GM12878 (cell line): ENCODE results near the gene ATRNL1. TPM values are rescaled to one million over a fixed set of nuclear protein-coding genes. Genes with fewer than 3 reads are reported as not detected.

ENCODE experiments used
- ATAC-seq: fragments of 200-7000 bp; cut with Tn5 transposase; 3 replicates; pipeline ENCODE4 v1.9.1; 2020; ENCODE audit warnings: mild to moderate bottlenecking, moderate library complexity
- BruUV-seq: library from RNA; stranded (reverse); fragments of 400-500 nt; replicated peaks from 2 replicates; lab custom pipeline; 2021; lab: Mats Ljungman, UMichigan
- CTCF ChIA-PET: fragments of 300-600 bp; sonication (Branson Sonifier 250); formaldehyde crosslinking; extraction: SDS; loops from one replicate; lab custom pipeline; 2021; ENCODE audit warnings: inconsistent platforms; lab: Yijun Ruan, JAX
- POLR2A ChIA-PET: fragments of 350-600 bp; formaldehyde crosslinking; extraction: SDS; loops from one replicate; lab custom pipeline; 2021; ENCODE audit warnings: inconsistent platforms; lab: Charles Lee
- RAD21 ChIA-PET: fragments of 300-600 bp; sonication (Branson Sonifier 250); formaldehyde crosslinking; loops from one replicate; lab custom pipeline; 2023; ENCODE audit warnings: antibody characterized with exemption; ENCODE audit not compliant: unreplicated experiment; lab: Charles Lee
- SMC1A ChIA-PET: fragments of 300-600 bp; sonication (Branson Sonifier 250); formaldehyde crosslinking; loops from one replicate; lab custom pipeline; 2023; ENCODE audit not compliant: unreplicated experiment, uncharacterized antibody; lab: Charles Lee
- DNase-seq: peaks from one replicate; pipeline ENCODE4 v3.0.0-alpha.2; 2011; ENCODE audit warnings: low read depth, low spot score
- FAIRE-seq: peaks from 3 replicates; lab custom pipeline; 2011; peaks lifted over from hg19 to GRCh38; lab: Jason Lieb, UNC
- H2AFZ ChIP-seq: 2 replicates; pipeline ENCODE4 v1.6.0; 2011; ENCODE audit warnings: low read depth, low read length, control low read depth; ENCODE audit not compliant: control insufficient read depth
- H3K27ac ChIP-seq: 2 replicates; pipeline ENCODE4 v1.5.1; 2011; ENCODE audit warnings: control low read depth; ENCODE audit not compliant: control insufficient read depth, insufficient read depth
- H3K27me3 ChIP-seq, 2 experiments: replicated peaks in 1 of 2; 2 replicates each; pipeline versions ENCODE4 v1.6.0 to v1.6.1; 2011; ENCODE audit warnings: low read length in 1 of 2; ENCODE audit not compliant: control insufficient read depth in 2 of 2, insufficient read depth in 2 of 2
- H3K36me3 ChIP-seq, 2 experiments: 2 replicates each; pipeline ENCODE4 v1.5.1; 2011; ENCODE audit warnings: low read length in 1 of 2; ENCODE audit not compliant: control insufficient read depth in 2 of 2, insufficient read depth in 2 of 2
- H3K4me1 ChIP-seq: 2 replicates; pipeline ENCODE4 v1.6.1; 2011; ENCODE audit warnings: mild to moderate bottlenecking, low read length, moderate library complexity, mixed read lengths; ENCODE audit not compliant: control insufficient read depth, insufficient read depth
- H3K4me2 ChIP-seq: 2 replicates; pipeline ENCODE4 v1.6.0; 2011; ENCODE audit warnings: control low read depth; ENCODE audit not compliant: control insufficient read depth, insufficient read depth
- H3K4me3 ChIP-seq: fragments of 200-600 bp; sonication (generic); 2 replicates; pipeline ENCODE4 v1.5.1; 2016
- H3K79me2 ChIP-seq: 2 replicates; pipeline ENCODE4 v1.6.0; 2011; ENCODE audit warnings: low read length; ENCODE audit not compliant: control insufficient read depth, insufficient read depth
- H3K9ac ChIP-seq: 2 replicates; pipeline ENCODE4 v1.8.0; 2011; ENCODE audit warnings: low read length, control low read depth, mixed read lengths; ENCODE audit not compliant: control insufficient read depth, insufficient read depth
- H3K9me3 ChIP-seq: replicated peaks from 3 replicates; pipeline ENCODE4 v1.5.1; 2011; ENCODE audit warnings: mild to moderate bottlenecking, low read length; ENCODE audit not compliant: control insufficient read depth, insufficient read depth
- H4K20me1 ChIP-seq: 2 replicates; pipeline ENCODE4 v1.6.0; 2011; ENCODE audit not compliant: control insufficient read depth, insufficient read depth
- CBX3 ChIP-seq: fragments of 200-600 bp; sonication (generic); IDR thresholded peaks from 2 replicates; pipeline ENCODE4 v1.6.1; 2016; ENCODE audit warnings: low read depth, borderline replicate concordance
- CREB1 ChIP-seq: IDR thresholded peaks from 2 replicates; pipeline ENCODE4 v1.6.1; 2012; ENCODE audit warnings: low read depth, mild to moderate bottlenecking, inconsistent platforms
- KDM1A ChIP-seq: fragments of 200-600 bp; sonication (generic); IDR thresholded peaks from 2 replicates; pipeline ENCODE4 v1.6.1; 2016; ENCODE audit warnings: borderline replicate concordance
- MEF2A ChIP-seq: IDR thresholded peaks from 2 replicates; pipeline ENCODE4 v1.6.1; 2011; ENCODE audit warnings: low read depth, mild to moderate bottlenecking, low read length, moderate library complexity; ENCODE audit not compliant: insufficient read depth
- MLLT1 ChIP-seq: fragments of 450-650 bp; IDR thresholded peaks from 2 replicates; pipeline ENCODE4 v1.6.1; 2016; ENCODE audit warnings: mild to moderate bottlenecking
- POU2F2 ChIP-seq: IDR thresholded peaks from 3 replicates; pipeline ENCODE4 v1.6.1; 2011; ENCODE audit warnings: low read depth, mild to moderate bottlenecking, low read length, borderline replicate concordance
- RCOR1 ChIP-seq: conservative IDR thresholded peaks from 2 replicates; pipeline ENCODE4 v1.6.1; 2012; ENCODE audit warnings: low read depth, low read length, improper control_type of control experiment
- SKIL ChIP-seq: fragments of 450-650 bp; IDR thresholded peaks from 2 replicates; pipeline ENCODE4 v1.6.1; 2017; ENCODE audit warnings: mild to moderate bottlenecking, low read depth, inconsistent platforms; ENCODE audit not compliant: poor library complexity, severe bottlenecking
- STAT3 ChIP-seq: IDR thresholded peaks from 2 replicates; pipeline ENCODE4 v1.6.1; 2011; ENCODE audit warnings: low read depth, low read length, improper control_type of control experiment
- ZBTB11 ChIP-seq: fragments of 450-650 bp; formaldehyde crosslinking; IDR thresholded peaks from 2 replicates; pipeline ENCODE4 v1.5.0; 2022; ENCODE audit warnings: mild to moderate bottlenecking, missing genetic modification characterization
- WGBS: methylation state at CpG from one replicate; pipeline ENCODE4 v1.1.6; 2016; ENCODE audit warnings: low lambda C conversion rate; ENCODE audit not compliant: insufficient replicate concordance, insufficient coverage; ENCODE audit errors: missing lambda C conversion rate; 5-methylcytosine and 5-hydroxymethylcytosine counted together
- in situ Hi-C: fragments of 300-500 bp; cut with MboI; formaldehyde crosslinking; loops from 9 replicates; pipeline ENCODE4 v1.14.3; 2018; ENCODE audit warnings: mixed read lengths
- intact Hi-C: fragments of 100-400 bp; cut with micrococcal nuclease; formaldehyde crosslinking; loops from one replicate; pipeline ENCODE4 v1.14.2; 2022; ENCODE audit not compliant: unreplicated experiment
- polyA plus RNA-seq, 11 experiments: library from polyadenylated mRNA; depleted of rRNA in 4 of 11; unstranded in 6 of 11; stranded (reverse) in 5 of 11; fragments of >200 nt; fragmentation: Nextera tagmentation in 4 of 11; fragmentation: Illumina TruSeq in 1 of 11; extraction: Ambion mirVana in 4 of 11; extraction: Trizol in 1 of 11; gene quantifications; 1 replicate in 1 of 11; 2 replicates in 10 of 11; pipeline versions ENCODE4 v1.2.1 to v1.2.3, GENCODE V29; 2011 to 2016; ENCODE audit warnings: inconsistent platforms in 2 of 11, missing spikeins in 2 of 11, low read depth in 1 of 11
- total RNA-seq, 4 experiments: library from RNA; depleted of rRNA in 3 of 4; stranded (reverse); fragments of >200 nt in 3 of 4; fragmentation: Illumina TruSeq in 1 of 4; extraction: Trizol in 1 of 4; gene quantifications; 2 replicates each; pipeline versions ENCODE4 v1.2.1 to v1.2.3, GENCODE V29; 2013 to 2021

ATRNL1 gene
- total and polyA plus RNA-seq, 10 of the 15 experiments (the other 5 are each of a cell fraction or from before 2014, with no cell fraction given) = 0.03 to 1.4 (median 0.34) TPM

- no peak for TF ChIP-seq RCOR1
Observed at GRCh38 chr10:115981081-115981480, 887.9 kb downstream of the ATRNL1 start (continued).

- TF ChIP-seq CREB1 (no peak), POU2F2 (no peak), SKIL (no peak), KDM1A (no peak), ZBTB11 (CRISPR knock-in tag) (no peak), STAT3 (no peak), MLLT1 (no peak), CBX3 (no peak), RCOR1 (no peak), MEF2A (no peak)
- intact Hi-C loops = no loop called here
- Histone ChIP-seq H3K79me2 (no peaks in the 10 kb centered on the region), H3K4me1 (no peaks in the 10 kb centered on the region), H3K4me3 (no peak overlapping the region), H3K4me2 (no peak overlapping the region), H3K9me3 (no peaks in the 10 kb centered on the region), H3K27me3 (no peaks in the 10 kb centered on the region), H3K36me3 (no peaks in the 10 kb centered on the region), H2AFZ (no peak overlapping the region), H3K9ac (no peak overlapping the region), H4K20me1 (no peaks in the 10 kb centered on the region), H3K27ac (no peak overlapping the region)
- ATAC-seq = no peak
- SMC1A ChIA-PET = interaction anchor here (0.7 kb wide), 1 partner anchor 99 kb away, joined by 3 read pairs; no protein-coding TSS in a partner anchor
- BruUV-seq = no TSS peak
- CTCF ChIA-PET = no interaction called here
- RAD21 ChIA-PET = no interaction called here
- no peak for DNase-seq
- 13% methylated on average over 6 of the region's 6 CpGs for WGBS
- FAIRE-seq = no peak
- in situ Hi-C loops = no loop called here
- POLR2A ChIA-PET = no interaction called here
Observed at GRCh38 chr10:115982076-115982475, 888.9 kb downstream of the ATRNL1 start.
